MM.1S (cell line): ENCODE data around the gene PGF.

ENCODE experiments used
- CTCF ChIP-seq: fragments of 300-600 bp; sonication (generic); IDR thresholded peaks from 2 replicates; pipeline ENCODE4 v1.5.1; 2016; ENCODE audit warnings: antibody characterized with exemption, low read length, mixed read lengths
- EZH2 ChIP-seq: fragments of 300-600 bp; sonication (generic); optimal IDR thresholded peaks from 2 replicates; pipeline ENCODE3; 2017; ENCODE audit warnings: low read depth, mild to moderate bottlenecking, antibody characterized with exemption, low read length, mixed read lengths
- EZH2phosphoT487 ChIP-seq: fragments of 300-600 bp; sonication (generic); IDR thresholded peaks from 2 replicates; pipeline ENCODE4 v1.6.1; 2018; ENCODE audit warnings: antibody characterized with exemption, low read length

- TF ChIP-seq CTCF (no peak), EZH2 (no peak), EZH2phosphoT487 (no peak)
Measured at GRCh38 chr14:74977901-74978385, 22.5 kb upstream of the PGF start.
